Testis (tissue), 3 donors: ENCODE data around the gene SLC22A23. TPM values are rescaled to one million over a fixed set of nuclear protein-coding genes. Genes with fewer than 3 reads are reported as not detected.

Source experiments
- DNase-seq: peaks from one replicate; pipeline ENCODE4 v3.0.0-alpha.2; 2019
- H3K27ac ChIP-seq, 2 donors: fragments of 200-600 bp; sonication (generic); one replicate each; pipeline ENCODE4 v1.5.1; 2019
- H3K27me3 ChIP-seq: fragments of 200-600 bp; sonication (generic); one replicate; pipeline ENCODE4 v1.5.1; 2019
- H3K36me3 ChIP-seq: fragments of 200-600 bp; sonication (generic); one replicate; pipeline ENCODE4 v1.5.1; 2017; ENCODE audit warnings: low read depth; ENCODE audit errors: missing control alignments
- H3K4me1 ChIP-seq: fragments of 200-600 bp; sonication (generic); one replicate; pipeline ENCODE4 v1.5.1; 2019
- H3K4me3 ChIP-seq, 2 donors: fragments of 200-600 bp; sonication (generic); one replicate each; pipeline ENCODE4 v1.5.1; 2017 to 2019
- H3K9me3 ChIP-seq: fragments of 200-600 bp; sonication (generic); one replicate; pipeline ENCODE4 v1.5.1; 2017
- POLR2A ChIP-seq: fragments of 450-650 bp; IDR thresholded peaks from one replicate; pipeline ENCODE4 v1.6.1; 2017; ENCODE audit warnings: antibody characterized with exemption, mild to moderate bottlenecking, moderate library complexity
- WGBS, 2 donors: methylation state at CpG; one replicate each; pipeline ENCODE4 v1.1.5; 2018; 5-methylcytosine and 5-hydroxymethylcytosine counted together
- intact Hi-C: fragments of 100-400 bp; cut with DNase I; formaldehyde crosslinking; loops from one replicate; pipeline ENCODE4 v1.15.1; 2023; ENCODE audit warnings: low total_unique reads
- polyA plus RNA-seq: library from polyadenylated mRNA; stranded (reverse); fragments of 350-450 nt; fragmentation: Illumina TruSeq; extraction: RNeasy Lipid Tissue Mini Kit (QIAGEN cat#74804); gene quantifications from one replicate; pipeline ENCODE4 v1.2.3, GENCODE V29; 2014; ENCODE audit warnings: low read depth, low replicate concordance; ENCODE audit not compliant: insufficient read depth
- total RNA-seq, 2 donors: library from RNA; depleted of rRNA; stranded (reverse); fragments of >200 nt; gene quantifications; one replicate each; pipeline ENCODE4 v1.2.3, GENCODE V29; 2016
- TF ChIP-seq, protein P1 (sequence below), 3 experiments: fragments of 450-650 bp in 2 of 3; fragments of 200-600 bp in 1 of 3; sonication (generic) in 1 of 3; IDR thresholded peaks; one replicate each; pipeline ENCODE4 v1.5.1; 2016 to 2019; ENCODE audit warnings: antibody characterized with exemption in 3 of 3, mild to moderate bottlenecking in 2 of 3, moderate library complexity in 1 of 3

The SLC22A23 gene
- total and polyA plus RNA-seq, 3 donors from 2014 or later: 9.0 to 20.9 (median 14.9) TPM

DNA sequence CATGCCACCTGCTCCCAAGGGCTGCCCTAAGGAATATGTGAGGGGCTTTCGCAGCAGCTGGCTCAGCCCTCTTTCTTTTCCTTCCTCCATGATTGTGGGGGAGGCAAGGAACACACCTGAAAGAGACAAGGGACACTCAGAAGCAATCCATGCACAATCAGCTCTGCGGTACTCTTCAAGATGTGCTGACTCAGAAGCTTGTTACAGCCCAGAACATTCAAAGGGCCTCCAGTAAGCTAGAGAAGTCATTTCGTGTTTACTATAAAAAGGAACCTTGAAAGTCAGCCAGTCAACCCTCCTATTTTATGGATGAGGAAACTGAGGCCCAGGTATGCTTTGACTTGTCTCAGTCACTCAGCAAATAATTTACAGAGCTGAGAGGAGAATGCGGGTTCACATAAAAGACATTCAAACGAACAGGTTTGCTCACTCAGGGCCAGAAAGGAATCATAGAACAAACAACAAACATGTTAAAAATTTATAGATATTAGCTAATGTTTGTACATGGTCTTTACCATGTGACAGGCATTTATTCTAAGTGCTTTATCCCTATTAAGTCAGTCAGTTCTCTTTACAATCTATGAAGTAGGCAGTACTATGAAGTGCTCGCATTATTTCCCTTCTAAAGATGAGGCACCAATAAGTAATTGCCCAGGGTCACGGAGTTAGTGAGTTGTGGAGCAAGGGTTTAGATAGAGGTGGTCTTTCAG lies 37.7 kb upstream of the SLC22A23 start:
- Histone ChIP-seq H3K4me3 (no peak overlapping the region), H3K36me3 (no peaks in the 10 kb centered on the region), H3K4me1 (no peaks in the 10 kb centered on the region), H3K27ac (no peak overlapping the region), H3K9me3 (no peaks in the 10 kb centered on the region), H3K27me3 (no peaks in the 10 kb centered on the region)
- 88 to 94% methylated on average over 7 of the region's 7 CpGs for WGBS, 2 donors
- DNase-seq: no peak
- TF ChIP-seq, protein P1, sequence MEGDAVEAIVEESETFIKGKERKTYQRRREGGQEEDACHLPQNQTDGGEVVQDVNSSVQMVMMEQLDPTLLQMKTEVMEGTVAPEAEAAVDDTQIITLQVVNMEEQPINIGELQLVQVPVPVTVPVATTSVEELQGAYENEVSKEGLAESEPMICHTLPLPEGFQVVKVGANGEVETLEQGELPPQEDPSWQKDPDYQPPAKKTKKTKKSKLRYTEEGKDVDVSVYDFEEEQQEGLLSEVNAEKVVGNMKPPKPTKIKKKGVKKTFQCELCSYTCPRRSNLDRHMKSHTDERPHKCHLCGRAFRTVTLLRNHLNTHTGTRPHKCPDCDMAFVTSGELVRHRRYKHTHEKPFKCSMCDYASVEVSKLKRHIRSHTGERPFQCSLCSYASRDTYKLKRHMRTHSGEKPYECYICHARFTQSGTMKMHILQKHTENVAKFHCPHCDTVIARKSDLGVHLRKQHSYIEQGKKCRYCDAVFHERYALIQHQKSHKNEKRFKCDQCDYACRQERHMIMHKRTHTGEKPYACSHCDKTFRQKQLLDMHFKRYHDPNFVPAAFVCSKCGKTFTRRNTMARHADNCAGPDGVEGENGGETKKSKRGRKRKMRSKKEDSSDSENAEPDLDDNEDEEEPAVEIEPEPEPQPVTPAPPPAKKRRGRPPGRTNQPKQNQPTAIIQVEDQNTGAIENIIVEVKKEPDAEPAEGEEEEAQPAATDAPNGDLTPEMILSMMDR (IDR thresholded peaks at IDR 0.05): no peak
- no peak for TF ChIP-seq POLR2A
- intact Hi-C loops: no loop called here

DNA sequence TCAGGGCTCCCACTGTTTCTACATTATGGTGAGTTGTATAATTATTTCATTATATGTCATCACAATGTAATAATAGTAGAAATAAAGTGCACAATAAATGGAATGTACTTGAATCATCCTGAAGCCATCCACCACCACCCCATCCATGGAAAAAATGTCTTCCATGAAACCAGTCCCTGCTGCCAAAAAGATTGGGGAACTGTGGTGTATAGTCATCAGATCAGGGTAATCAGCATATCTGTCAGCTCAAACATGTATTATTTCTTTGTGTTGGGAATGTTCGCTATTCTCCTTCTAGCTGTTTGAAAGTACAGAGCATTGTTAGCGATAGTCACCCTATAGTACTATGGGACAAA lies 33.8 kb upstream of the SLC22A23 start:
- DNase-seq: no peak
- intact Hi-C loops: no loop called here
- no peak overlapping the region for H3K27ac ChIP-seq
- H3K9me3 ChIP-seq: no peaks in the 10 kb centered on the region
- no peaks in the 10 kb centered on the region for H3K36me3 ChIP-seq
- H3K4me3 ChIP-seq: no peak overlapping the region
- WGBS, 2 donors: 92 to 100% methylated on average over 2 of the region's 2 CpGs
- no peaks in the 10 kb centered on the region for H3K4me1 ChIP-seq
- no peaks in the 10 kb centered on the region for H3K27me3 ChIP-seq
- no peak for TF ChIP-seq POLR2A
- TF ChIP-seq, protein P1 (IDR thresholded peaks at IDR 0.05): no peak

DNA sequence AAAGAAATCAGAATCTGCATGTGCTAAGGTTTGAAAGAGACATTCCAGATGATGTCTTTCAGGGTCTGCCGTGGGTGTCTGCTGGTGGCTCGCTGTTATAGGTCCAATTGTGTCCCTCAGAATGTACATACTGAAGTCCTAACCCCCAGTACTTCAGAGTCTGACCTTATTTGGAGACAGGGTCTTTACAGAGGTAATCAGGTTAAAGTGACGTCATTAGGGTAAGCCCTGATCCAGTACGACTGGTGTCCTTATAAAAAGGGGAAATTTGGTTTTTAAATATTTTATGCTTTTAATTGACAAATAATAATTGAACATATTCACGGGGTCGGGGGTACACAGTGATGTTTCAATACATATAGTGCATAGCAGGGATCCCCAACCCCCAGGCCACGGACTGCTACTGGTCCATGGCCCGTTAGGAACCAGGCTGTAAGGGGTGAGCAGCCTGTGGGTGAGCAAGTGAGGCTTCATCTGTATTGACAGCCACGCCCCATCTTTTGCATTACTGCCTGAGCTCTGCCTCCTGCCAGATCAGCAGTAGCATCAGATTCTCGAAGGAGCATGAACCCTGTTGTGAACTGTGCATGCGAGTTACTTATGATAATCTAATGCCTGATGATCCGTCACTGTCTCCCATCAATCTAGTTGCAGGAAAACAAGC lies 33.2 kb upstream of the SLC22A23 start:
- Histone ChIP-seq H3K9me3 (no peaks in the 10 kb centered on the region), H3K4me1 (no peaks in the 10 kb centered on the region), H3K27ac (no peak overlapping the region), H3K36me3 (no peaks in the 10 kb centered on the region), H3K27me3 (no peaks in the 10 kb centered on the region), H3K4me3 (no peak overlapping the region)
- DNase-seq: no peak
- 92 to 94% methylated on average over 12 of the region's 12 CpGs for WGBS, 2 donors
- intact Hi-C loops: no loop called here
- no peak for TF ChIP-seq POLR2A
- TF ChIP-seq, protein P1 (IDR thresholded peaks at IDR 0.05): no peak

DNA sequence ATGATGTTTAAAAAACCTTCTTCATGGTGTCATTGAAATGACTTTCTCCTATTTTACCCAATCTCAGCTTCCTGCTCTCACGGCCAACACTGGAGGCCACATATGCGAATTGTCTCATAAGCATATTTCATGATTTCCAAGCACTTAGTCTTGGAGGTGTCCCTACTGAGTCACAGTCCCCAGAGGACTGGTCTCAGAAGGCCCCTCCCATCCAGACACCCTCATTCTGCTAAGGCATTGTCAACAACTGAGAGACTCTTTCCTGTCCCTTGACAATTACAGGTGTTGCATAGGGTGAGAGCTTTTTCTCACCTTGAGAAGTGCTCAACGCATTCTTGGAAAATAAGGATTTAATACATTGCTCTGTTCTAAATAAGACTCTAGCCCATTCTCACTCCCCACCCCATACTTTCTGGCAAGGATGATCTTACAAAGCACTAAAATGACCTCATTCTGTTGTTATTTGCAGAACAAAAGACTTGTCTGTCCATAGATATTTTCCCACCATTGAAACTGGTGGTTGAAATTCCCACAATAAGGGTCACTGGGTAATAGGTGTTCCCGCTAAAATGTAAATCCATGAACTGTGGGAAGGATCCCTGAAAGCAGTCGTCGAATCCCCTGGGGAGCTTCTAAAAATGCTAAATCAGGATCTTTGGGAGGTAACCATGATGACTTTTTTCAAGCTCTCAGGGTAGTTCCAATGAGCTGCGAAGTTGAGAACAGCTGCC lies 32.3 kb upstream of the SLC22A23 start:
- intact Hi-C loops: no loop called here
- WGBS, 2 donors: 73 to 76% methylated on average over 7 of the region's 7 CpGs
- H3K27me3 ChIP-seq: no peaks in the 10 kb centered on the region
- H3K9me3 ChIP-seq: no peaks in the 10 kb centered on the region
- TF ChIP-seq, protein P1 (IDR thresholded peaks at IDR 0.05): no peak
- no peak for TF ChIP-seq POLR2A
- H3K36me3 ChIP-seq: no peaks in the 10 kb centered on the region
- no peak overlapping the region for H3K4me3 ChIP-seq
- no peak overlapping the region for H3K27ac ChIP-seq
- no peak for DNase-seq
- H3K4me1 ChIP-seq: no peaks in the 10 kb centered on the region
